ENCODE data around the gene COL18A1.

GRCh38 chr21:45371655-45372054 lies 33.3 kb upstream of the COL18A1 start:
- TF ChIP-seq, protein P1, sequence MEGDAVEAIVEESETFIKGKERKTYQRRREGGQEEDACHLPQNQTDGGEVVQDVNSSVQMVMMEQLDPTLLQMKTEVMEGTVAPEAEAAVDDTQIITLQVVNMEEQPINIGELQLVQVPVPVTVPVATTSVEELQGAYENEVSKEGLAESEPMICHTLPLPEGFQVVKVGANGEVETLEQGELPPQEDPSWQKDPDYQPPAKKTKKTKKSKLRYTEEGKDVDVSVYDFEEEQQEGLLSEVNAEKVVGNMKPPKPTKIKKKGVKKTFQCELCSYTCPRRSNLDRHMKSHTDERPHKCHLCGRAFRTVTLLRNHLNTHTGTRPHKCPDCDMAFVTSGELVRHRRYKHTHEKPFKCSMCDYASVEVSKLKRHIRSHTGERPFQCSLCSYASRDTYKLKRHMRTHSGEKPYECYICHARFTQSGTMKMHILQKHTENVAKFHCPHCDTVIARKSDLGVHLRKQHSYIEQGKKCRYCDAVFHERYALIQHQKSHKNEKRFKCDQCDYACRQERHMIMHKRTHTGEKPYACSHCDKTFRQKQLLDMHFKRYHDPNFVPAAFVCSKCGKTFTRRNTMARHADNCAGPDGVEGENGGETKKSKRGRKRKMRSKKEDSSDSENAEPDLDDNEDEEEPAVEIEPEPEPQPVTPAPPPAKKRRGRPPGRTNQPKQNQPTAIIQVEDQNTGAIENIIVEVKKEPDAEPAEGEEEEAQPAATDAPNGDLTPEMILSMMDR (IDR thresholded peaks at IDR 0.05; ENCODE audit: low read depth, low read length) = no peak
- TF ChIP-seq POLR2A (IDR thresholded peaks at IDR 0.05; ENCODE audit: extremely low read depth, insufficient read length) (no peak), MYC (IDR thresholded peaks at IDR 0.05; ENCODE audit: low read depth, low read length) (no peak)

All from NB4 (cell line).